GM10248 (cell line): ENCODE measurements around the gene UBR4.

Experiments
- CTCF ChIA-PET: fragments of 300-600 bp; sonication (Branson Sonifier 250); formaldehyde crosslinking; extraction: SDS; loops from one replicate; lab custom pipeline; 2021; ENCODE audit warnings: antibody characterized with exemption; lab: Yijun Ruan, JAX
- POLR2A ChIA-PET: fragments of 350-650 bp; sonication (Branson Sonifier 250); formaldehyde crosslinking; extraction: SDS; loops from one replicate; lab custom pipeline; 2020; ENCODE audit warnings: antibody characterized with exemption; lab: Yijun Ruan, JAX
- DNase-seq: peaks from one replicate; pipeline ENCODE4 v3.0.0; 2012; ENCODE audit errors: extremely low spot score
- TF ChIP-seq, protein P1 (sequence below): IDR thresholded peaks from 2 replicates; pipeline ENCODE4 v1.5.1; 2012; ENCODE audit warnings: mild to moderate bottlenecking, low read depth; ENCODE audit errors: extremely low read depth, missing control alignments, control extremely low read depth

UBR4 gene

DNA sequence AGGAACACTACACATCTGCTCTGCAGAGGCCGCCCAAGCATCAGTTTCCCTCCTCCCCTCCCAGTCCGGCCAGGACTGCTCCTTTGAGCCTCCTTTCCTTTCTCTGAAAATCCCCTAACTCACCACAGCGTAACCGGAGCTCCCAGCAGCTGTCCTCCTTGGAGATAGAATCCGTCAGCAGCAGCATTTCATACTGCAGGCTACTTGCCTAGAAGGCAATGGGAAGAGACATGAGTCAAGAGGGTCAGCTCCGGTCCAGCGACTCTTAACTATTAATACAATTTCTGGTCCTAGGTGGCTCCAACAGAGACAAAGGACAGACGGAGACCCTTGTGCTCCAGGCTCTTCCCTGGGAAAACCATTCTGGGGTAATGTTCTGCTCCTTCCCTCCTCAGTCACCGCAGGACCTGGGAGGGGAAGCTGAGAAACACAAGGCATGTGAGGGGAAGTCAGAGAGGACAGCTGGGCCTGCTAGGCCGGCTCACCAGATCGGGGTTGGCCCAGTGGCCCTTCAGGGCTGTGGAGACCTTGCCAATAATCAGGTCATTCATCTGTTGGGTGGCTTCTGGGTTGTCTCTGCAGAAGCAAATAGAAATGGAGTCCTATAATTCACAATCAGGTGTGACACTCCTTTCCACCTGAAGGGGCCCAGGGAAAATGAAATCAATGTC lies 99.7 kb downstream of the UBR4 start:
- ChIA-PET POLR2A (no interaction called here), CTCF (interaction anchor here (1.3 kb wide), 1 partner anchor 17 kb away, joined by 3 read pairs; no protein-coding TSS in a partner anchor)
- DNase-seq: no peak
- TF ChIP-seq, protein P1, sequence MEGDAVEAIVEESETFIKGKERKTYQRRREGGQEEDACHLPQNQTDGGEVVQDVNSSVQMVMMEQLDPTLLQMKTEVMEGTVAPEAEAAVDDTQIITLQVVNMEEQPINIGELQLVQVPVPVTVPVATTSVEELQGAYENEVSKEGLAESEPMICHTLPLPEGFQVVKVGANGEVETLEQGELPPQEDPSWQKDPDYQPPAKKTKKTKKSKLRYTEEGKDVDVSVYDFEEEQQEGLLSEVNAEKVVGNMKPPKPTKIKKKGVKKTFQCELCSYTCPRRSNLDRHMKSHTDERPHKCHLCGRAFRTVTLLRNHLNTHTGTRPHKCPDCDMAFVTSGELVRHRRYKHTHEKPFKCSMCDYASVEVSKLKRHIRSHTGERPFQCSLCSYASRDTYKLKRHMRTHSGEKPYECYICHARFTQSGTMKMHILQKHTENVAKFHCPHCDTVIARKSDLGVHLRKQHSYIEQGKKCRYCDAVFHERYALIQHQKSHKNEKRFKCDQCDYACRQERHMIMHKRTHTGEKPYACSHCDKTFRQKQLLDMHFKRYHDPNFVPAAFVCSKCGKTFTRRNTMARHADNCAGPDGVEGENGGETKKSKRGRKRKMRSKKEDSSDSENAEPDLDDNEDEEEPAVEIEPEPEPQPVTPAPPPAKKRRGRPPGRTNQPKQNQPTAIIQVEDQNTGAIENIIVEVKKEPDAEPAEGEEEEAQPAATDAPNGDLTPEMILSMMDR: no peak

DNA sequence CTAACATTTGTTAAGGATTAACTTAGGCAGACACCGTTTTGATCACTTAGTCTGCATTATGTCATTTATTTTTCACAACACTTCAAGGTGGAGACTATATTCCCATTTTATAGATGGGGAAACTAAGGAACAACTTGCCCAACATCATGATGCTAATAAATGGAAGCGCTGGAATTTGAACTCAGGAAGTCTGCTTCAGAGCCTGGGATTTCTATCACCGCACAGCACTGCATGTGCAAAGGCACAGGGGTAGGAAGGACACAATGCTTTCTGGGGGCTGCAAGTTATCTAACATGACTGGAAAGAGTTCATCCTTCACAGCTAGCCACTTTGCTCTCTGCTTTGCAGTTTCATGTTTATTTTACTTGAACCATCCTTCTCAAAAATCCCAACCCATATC lies 100.5 kb downstream of the UBR4 start:
- ChIA-PET CTCF (interaction anchor here (1.3 kb wide), 1 partner anchor 16 kb away, joined by 3 read pairs; no protein-coding TSS in a partner anchor), POLR2A (no interaction called here)
- TF ChIP-seq, protein P1: no peak
- DNase-seq: no peak

DNA sequence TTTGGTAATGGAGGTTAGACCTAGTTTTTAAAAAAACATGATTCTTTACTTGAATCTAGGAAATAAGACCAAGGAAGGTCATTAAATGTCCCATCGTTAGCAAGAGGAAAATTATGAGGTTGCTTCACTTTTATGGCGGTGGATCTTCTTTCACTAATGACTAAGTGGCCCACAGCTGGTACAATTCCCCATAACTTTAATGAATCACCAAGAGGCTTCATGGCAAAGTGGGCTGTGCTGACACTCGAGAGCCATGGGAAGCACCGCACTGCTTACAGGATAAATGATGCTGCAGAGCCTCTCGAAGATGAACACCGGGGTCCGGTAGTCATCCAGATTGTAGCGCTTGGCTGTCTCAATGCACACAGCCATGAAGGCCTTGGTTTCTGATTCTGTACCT lies 108.8 kb downstream of the UBR4 start:
- DNase-seq: no peak
- CTCF ChIA-PET: interaction anchor here (2.2 to 5.3 kb wide), 2 partner anchors 12 to 188 kb away, joined by 9 to 25 read pairs; no protein-coding TSS in a partner anchor
- TF ChIP-seq, protein P1: no peak
- POLR2A ChIA-PET: no interaction called here

DNA sequence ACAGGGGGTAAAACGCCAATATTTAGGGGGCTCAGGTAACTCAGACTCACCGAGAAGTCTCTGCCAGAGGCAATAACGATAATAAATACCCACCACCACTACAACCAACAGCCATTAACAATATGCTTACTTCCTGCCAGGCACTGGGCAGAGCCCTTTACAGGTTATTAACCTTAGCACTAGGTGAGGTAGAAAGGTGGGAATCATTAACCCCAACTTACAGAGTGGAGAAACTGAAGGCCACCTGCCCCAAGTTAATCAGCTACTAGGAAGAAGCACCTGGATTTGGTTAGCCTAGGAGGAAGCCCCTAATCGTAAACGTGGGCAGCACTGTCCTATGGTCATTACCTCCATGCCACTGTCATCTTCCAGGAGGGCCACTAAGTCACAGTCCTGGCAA lies 110.0 kb downstream of the UBR4 start:
- ChIA-PET POLR2A (no interaction called here), CTCF (interaction anchor here (1.3 kb wide), 1 partner anchor 187 kb away, joined by 3 read pairs; no protein-coding TSS in a partner anchor)
- TF ChIP-seq, protein P1: no peak
- no peak for DNase-seq

DNA sequence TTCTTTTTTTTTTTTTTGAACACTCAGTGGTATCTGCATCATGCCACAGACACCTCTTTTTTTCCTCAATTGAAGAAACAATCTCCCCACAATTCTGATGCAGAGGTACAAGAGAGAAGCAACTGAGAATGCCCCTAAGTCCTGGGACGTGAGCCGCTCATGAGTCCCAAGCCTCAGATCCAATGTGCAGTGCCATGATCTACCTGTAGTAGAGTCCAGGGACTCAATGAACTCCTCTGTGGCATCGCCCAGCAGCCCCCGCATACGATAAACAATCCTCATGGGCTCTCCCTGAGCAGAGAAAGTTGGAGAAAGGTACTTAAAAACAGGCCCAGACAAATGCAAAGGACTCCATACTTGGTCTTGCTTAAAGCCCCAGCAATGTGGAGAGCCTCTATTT lies 113.1 kb downstream of the UBR4 start:
- DNase-seq: no peak
- POLR2A ChIA-PET: no interaction called here
- TF ChIP-seq, protein P1: no peak
- CTCF ChIA-PET: interaction anchor here (1.3 to 1.6 kb wide), 3 partner anchors 16 to 190 kb away, joined by 3 to 4 read pairs (median 3); no protein-coding TSS in a partner anchor

DNA sequence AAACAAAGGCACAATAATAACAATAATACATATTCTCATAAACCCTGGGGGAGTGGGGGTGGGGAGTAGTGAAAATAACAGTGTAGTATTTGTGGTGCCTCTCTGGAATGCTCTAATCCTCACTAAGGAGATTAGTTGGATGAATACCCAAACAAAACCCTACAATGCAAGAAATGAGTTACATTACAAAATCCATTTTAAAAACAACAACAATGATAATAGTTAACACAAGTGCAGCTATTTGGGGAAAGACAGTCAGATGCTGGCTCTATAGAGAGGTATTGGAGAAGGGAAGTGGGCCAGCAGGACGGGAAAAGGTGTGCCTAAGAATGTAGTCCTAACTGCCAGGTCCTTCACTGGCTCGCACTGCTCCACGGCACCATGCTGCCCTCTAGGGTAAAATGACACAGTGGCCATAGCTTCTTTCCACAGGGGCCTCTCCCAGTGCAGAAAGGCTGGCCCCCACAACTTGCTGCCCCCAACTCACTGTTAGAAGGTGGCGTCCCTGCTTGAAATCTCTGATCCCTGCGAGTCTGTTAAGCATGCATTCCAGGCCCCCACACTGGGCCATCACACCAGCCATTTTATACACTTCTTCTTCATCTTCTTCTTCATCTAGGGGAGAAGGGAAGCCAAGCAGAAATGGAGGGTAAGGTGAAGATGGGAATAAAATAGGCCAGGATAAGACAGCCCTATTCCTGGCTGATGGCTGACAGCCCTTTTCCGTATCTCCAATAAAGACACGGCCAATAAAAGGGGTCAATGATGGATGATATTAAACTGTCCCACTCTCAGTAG lies 113.8 kb downstream of the UBR4 start:
- DNase-seq: no peak
- CTCF ChIA-PET: interaction anchor here (0.7 to 1.3 kb wide), 4 partner anchors 9 to 184 kb away, joined by 3 to 4 read pairs (median 4); no protein-coding TSS in a partner anchor
- TF ChIP-seq, protein P1: peak; percentile 30
- POLR2A ChIA-PET: interaction anchor here (0.6 kb wide), 1 partner anchor 97 kb away, joined by 3 read pairs; no protein-coding TSS in a partner anchor
